Mesothelial cell of epicardium (in vitro differentiated cells): ENCODE measurements around the gene ARHGEF12. TPM values are rescaled to one million over a fixed set of nuclear protein-coding genes. Genes with fewer than 3 reads are reported as not detected.

Experiments used
- DNase-seq, 2 experiments: peaks; one replicate each; pipeline ENCODE4 v3.0.0; 2021; ENCODE audit warnings: low spot score in 2 of 2; ENCODE audit not compliant: unreplicated experiment in 2 of 2
- H3K27ac Mint-ChIP-seq: 2 replicates; pipeline ENCODE4 v1.8.0; 2021; ENCODE audit warnings: mixed read lengths
- H3K27me3 Mint-ChIP-seq: 2 replicates; pipeline ENCODE4 v1.8.0; 2021; ENCODE audit warnings: low read depth, mixed read lengths
- H3K36me3 Mint-ChIP-seq: 2 replicates; pipeline ENCODE4 v1.8.0; 2021; ENCODE audit warnings: mixed read lengths
- H3K4me1 Mint-ChIP-seq: 2 replicates; pipeline ENCODE4 v1.8.0; 2021; ENCODE audit warnings: mixed read lengths
- H3K4me3 Mint-ChIP-seq: 2 replicates; pipeline ENCODE4 v1.8.0; 2021; ENCODE audit warnings: mild to moderate bottlenecking, moderate library complexity, mixed read lengths
- H3K9me3 Mint-ChIP-seq: 2 replicates; pipeline ENCODE4 v1.8.0; 2021; ENCODE audit warnings: mixed read lengths
- CTCF ChIP-seq: fragments of 200-600 bp; sonication (generic); IDR thresholded peaks from one replicate; pipeline ENCODE4 v1.5.0; 2021; ENCODE audit warnings: antibody characterized with exemption; ENCODE audit not compliant: unreplicated experiment
- total RNA-seq: library from RNA; stranded (reverse); gene quantifications from 3 replicates; pipeline ENCODE4 v1.2.1, GENCODE V29; 2021

The ARHGEF12 gene
- total RNA-seq, 1 donor from 2014 or later = 86.0 TPM

GRCh38 chr11:120391854-120392253, 55.6 kb downstream of the ARHGEF12 start:
- H3K36me3 Mint-ChIP-seq = peaks cover 24% of the 10 kb centered on the region
- H3K4me3 Mint-ChIP-seq = no peak overlapping the region
- H3K4me1 Mint-ChIP-seq = peaks cover 17% of the 10 kb centered on the region
- peak overlapping the region; percentile 89 for H3K27ac Mint-ChIP-seq
- H3K27me3 Mint-ChIP-seq = no peaks in the 10 kb centered on the region
- TF ChIP-seq CTCF = no peak
- H3K9me3 Mint-ChIP-seq = peaks cover 37% of the 10 kb centered on the region
- no peak for DNase-seq

DNA sequence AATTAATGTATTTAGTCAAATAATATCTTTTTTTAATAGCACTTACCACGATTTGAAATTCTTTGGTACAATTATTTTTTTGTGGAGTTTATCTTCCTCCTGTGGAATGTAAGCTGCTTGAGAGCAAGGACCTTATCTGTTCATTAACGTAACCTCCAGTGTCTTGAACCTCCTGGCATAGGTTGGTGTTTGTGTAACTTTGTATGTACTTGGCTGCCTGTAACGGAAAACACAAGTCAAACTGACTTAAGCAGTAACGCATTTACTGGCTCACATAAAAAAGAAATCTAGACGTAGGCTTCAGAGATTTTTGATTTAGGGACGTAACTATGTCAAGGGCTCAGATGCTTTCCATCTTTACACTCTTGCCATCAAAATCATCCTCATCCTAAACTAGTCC, 56.1 kb downstream of the ARHGEF12 start:
- peaks cover 24% of the 10 kb centered on the region for H3K36me3 Mint-ChIP-seq

DNA sequence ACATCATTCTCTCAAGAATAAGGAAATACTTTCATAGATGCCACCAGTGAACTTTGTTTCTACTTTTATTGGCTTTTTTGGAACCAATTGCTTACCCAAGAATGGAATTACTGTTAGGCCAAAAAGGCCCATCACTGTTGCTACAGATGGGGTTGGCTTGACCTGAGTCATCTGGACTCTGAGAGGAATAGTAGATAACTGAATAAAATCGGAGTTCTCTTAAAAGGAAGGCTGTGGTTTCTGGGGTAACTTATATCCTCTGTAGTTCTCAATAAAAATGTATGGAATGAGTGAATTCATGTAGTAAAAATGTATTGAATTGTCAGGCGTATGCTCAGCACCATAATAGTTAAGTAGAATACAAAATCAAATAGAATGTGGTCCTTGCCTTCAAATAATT, 56.6 kb downstream of the ARHGEF12 start:
- peaks cover 37% of the 10 kb centered on the region for H3K9me3 Mint-ChIP-seq
- H3K4me1 Mint-ChIP-seq = peaks cover 20% of the 10 kb centered on the region
- H3K36me3 Mint-ChIP-seq = peaks cover 24% of the 10 kb centered on the region
- H3K27ac Mint-ChIP-seq = peak overlapping the region; percentile 6
- no peak for TF ChIP-seq CTCF
- no peaks in the 10 kb centered on the region for H3K27me3 Mint-ChIP-seq
- no peak for DNase-seq
- H3K4me3 Mint-ChIP-seq = no peak overlapping the region

More for the DNA sequence above, 56.1 kb downstream of the ARHGEF12 start:
- DNase-seq = no peak
- peak overlapping the region; percentile 12 for H3K27ac Mint-ChIP-seq
- H3K4me3 Mint-ChIP-seq = no peak overlapping the region
- peaks cover 19% of the 10 kb centered on the region for H3K4me1 Mint-ChIP-seq
- H3K27me3 Mint-ChIP-seq = no peaks in the 10 kb centered on the region
- H3K9me3 Mint-ChIP-seq = peaks cover 37% of the 10 kb centered on the region
- TF ChIP-seq CTCF = no peak

GRCh38 chr11:120394119-120394518, 57.9 kb downstream of the ARHGEF12 start:
- Mint-ChIP-seq H3K4me3 (no peak overlapping the region), H3K27ac (no peak overlapping the region), H3K9me3 (peaks cover 37% of the 10 kb centered on the region), H3K4me1 (peaks cover 27% of the 10 kb centered on the region), H3K36me3 (peaks cover 24% of the 10 kb centered on the region), H3K27me3 (no peaks in the 10 kb centered on the region)
- no peak for TF ChIP-seq CTCF
- no peak for DNase-seq

DNA sequence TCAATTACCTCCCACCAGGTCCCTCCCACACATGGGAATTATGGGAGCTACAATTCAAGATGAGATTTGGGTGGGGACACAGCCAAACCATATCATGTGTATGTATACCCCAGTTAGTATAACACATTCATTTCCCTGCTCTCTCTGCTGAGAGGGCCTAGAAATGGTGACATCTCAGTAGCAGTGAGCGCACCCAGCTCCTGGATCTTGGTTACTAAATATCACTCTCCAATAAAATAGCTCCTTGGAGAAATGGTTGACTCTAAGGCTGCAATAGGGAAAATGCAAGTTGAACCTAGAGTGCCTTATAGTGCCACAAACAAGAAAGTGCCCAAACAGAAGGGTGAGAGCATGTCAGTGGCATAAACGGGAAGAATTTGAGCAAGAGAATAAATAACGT, 59.6 kb downstream of the ARHGEF12 start:
- Mint-ChIP-seq H3K36me3 (peaks cover 16% of the 10 kb centered on the region), H3K4me1 (peaks cover 34% of the 10 kb centered on the region), H3K27me3 (no peaks in the 10 kb centered on the region), H3K9me3 (peaks cover 25% of the 10 kb centered on the region), H3K27ac (no peak overlapping the region), H3K4me3 (no peak overlapping the region)
- no peak for TF ChIP-seq CTCF
- no peak for DNase-seq

DNA sequence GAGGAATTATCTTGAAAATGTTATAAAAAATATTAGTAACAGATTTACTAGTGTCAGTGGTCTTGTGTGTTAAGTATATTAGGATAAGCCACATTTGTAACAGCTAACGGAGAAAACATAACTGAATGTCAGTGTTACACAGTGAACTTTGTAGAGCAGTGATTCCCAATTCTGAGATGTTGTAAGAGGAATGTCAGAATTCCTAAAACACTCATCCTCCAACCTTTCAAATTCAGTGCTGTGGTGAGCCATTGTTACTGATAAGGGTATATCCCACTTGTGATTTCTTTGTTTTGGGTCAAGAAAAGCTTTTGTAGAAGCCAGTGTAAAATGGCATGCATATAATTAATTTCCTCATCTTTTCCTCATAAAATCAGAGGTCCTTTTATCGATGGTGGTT, 61.9 kb downstream of the ARHGEF12 start:
- H3K4me3 Mint-ChIP-seq = no peak overlapping the region
- no peaks in the 10 kb centered on the region for H3K27me3 Mint-ChIP-seq
- DNase-seq = no peak
- H3K27ac Mint-ChIP-seq = peak overlapping the region; percentile 16
- H3K4me1 Mint-ChIP-seq = peaks cover 36% of the 10 kb centered on the region
- peaks cover 20% of the 10 kb centered on the region for H3K9me3 Mint-ChIP-seq
- H3K36me3 Mint-ChIP-seq = peaks cover 16% of the 10 kb centered on the region
- TF ChIP-seq CTCF = no peak
